Nephron progenitor cell (in vitro differentiated cells): ENCODE measurements around the gene RPL35A.
"Not testable (repeated sequence)": the region's sequence is repeated elsewhere in the genome, so short reads cannot be mapped to it uniquely, and the experiment has no call there.

Experiments
- DNase-seq: peaks from one replicate; pipeline ENCODE4 v3.0.0; 2021
- H3K27ac Mint-ChIP-seq: 2 replicates; pipeline ENCODE4 v1.8.0; 2021; ENCODE audit warnings: mild to moderate bottlenecking, moderate library complexity, mixed read lengths
- H3K27me3 Mint-ChIP-seq: 2 replicates; pipeline ENCODE4 v1.8.0; 2021; ENCODE audit warnings: mild to moderate bottlenecking, low read depth, mixed read lengths; ENCODE audit not compliant: poor library complexity
- H3K36me3 Mint-ChIP-seq: 2 replicates; pipeline ENCODE4 v1.8.0; 2021; ENCODE audit warnings: low read depth, mixed read lengths
- H3K4me1 Mint-ChIP-seq: 2 replicates; pipeline ENCODE4 v1.8.0; 2021; ENCODE audit warnings: mixed read lengths
- H3K4me3 Mint-ChIP-seq: 2 replicates; pipeline ENCODE4 v1.8.0; 2021; ENCODE audit warnings: mild to moderate bottlenecking, moderate library complexity, mixed read lengths
- H3K9me3 Mint-ChIP-seq: 2 replicates; pipeline ENCODE4 v1.8.0; 2021; ENCODE audit warnings: mild to moderate bottlenecking, moderate library complexity, mixed read lengths
- CTCF ChIP-seq: fragments of 200-600 bp; sonication (generic); IDR thresholded peaks from 2 replicates; pipeline ENCODE4 v1.5.0; 2021; ENCODE audit warnings: antibody characterized with exemption

RPL35A gene

GRCh38 chr3:197961582-197961945 lies 11.6 kb downstream of the RPL35A start:
- Mint-ChIP-seq H3K4me3 (peak overlapping the region; percentile 86), H3K27ac (no peak overlapping the region)

GRCh38 chr3:197963019-197963637 lies 13.1 kb downstream of the RPL35A start:
- peaks cover 16% of the 10 kb centered on the region for H3K36me3 Mint-ChIP-seq
- peaks cover 22% of the 10 kb centered on the region for H3K9me3 Mint-ChIP-seq
- DNase-seq: no peak
- no peak overlapping the region for H3K27ac Mint-ChIP-seq
- no peak overlapping the region for H3K4me3 Mint-ChIP-seq
- peaks cover 18% of the 10 kb centered on the region for H3K27me3 Mint-ChIP-seq
- peaks cover 33% of the 10 kb centered on the region for H3K4me1 Mint-ChIP-seq
- no peak for TF ChIP-seq CTCF

More at GRCh38 chr3:197961582-197961945, 11.6 kb downstream of the RPL35A start:
- H3K36me3 Mint-ChIP-seq: peaks cover 5% of the 10 kb centered on the region
- H3K27me3 Mint-ChIP-seq: peaks cover 14% of the 10 kb centered on the region
- DNase-seq: no peak
- TF ChIP-seq CTCF: no peak
- H3K4me1 Mint-ChIP-seq: peaks cover 45% of the 10 kb centered on the region
- H3K9me3 Mint-ChIP-seq: peaks cover 6% of the 10 kb centered on the region

GRCh38 chr3:197967337-197967989 lies 17.5 kb downstream of the RPL35A start:
- Mint-ChIP-seq H3K9me3 (peaks cover 52% of the 10 kb centered on the region), H3K36me3 (peaks cover 38% of the 10 kb centered on the region)
- not testable (repeated sequence) for H3K4me3 Mint-ChIP-seq, H3K27ac Mint-ChIP-seq, H3K27me3 Mint-ChIP-seq, H3K4me1 Mint-ChIP-seq, DNase-seq

GRCh38 chr3:197970588-197970987 lies 20.6 kb downstream of the RPL35A start:
- no peak for TF ChIP-seq CTCF
- peaks cover 52% of the 10 kb centered on the region for H3K36me3 Mint-ChIP-seq
- H3K27me3 Mint-ChIP-seq: peaks cover 4% of the 10 kb centered on the region
- no peak overlapping the region for H3K27ac Mint-ChIP-seq
- no peak overlapping the region for H3K4me3 Mint-ChIP-seq
- H3K4me1 Mint-ChIP-seq: no peaks in the 10 kb centered on the region
- peaks cover 58% of the 10 kb centered on the region for H3K9me3 Mint-ChIP-seq
- DNase-seq: no peak

GRCh38 chr3:197974016-197974415 lies 24.0 kb downstream of the RPL35A start:
- TF ChIP-seq CTCF: no peak
- Mint-ChIP-seq H3K27me3 (no peaks in the 10 kb centered on the region), H3K4me1 (no peaks in the 10 kb centered on the region), H3K4me3 (no peak overlapping the region), H3K27ac (no peak overlapping the region), H3K36me3 (peaks cover 45% of the 10 kb centered on the region), H3K9me3 (peaks cover 29% of the 10 kb centered on the region)
- no peak for DNase-seq

- TF ChIP-seq CTCF: no peak
- no peak for DNase-seq
- H3K27me3 Mint-ChIP-seq: no peaks in the 10 kb centered on the region
- no peak overlapping the region for H3K27ac Mint-ChIP-seq
- H3K4me1 Mint-ChIP-seq: no peaks in the 10 kb centered on the region
- H3K36me3 Mint-ChIP-seq: peaks cover 47% of the 10 kb centered on the region
- H3K9me3 Mint-ChIP-seq: peaks cover 26% of the 10 kb centered on the region
- no peak overlapping the region for H3K4me3 Mint-ChIP-seq
Measured at GRCh38 chr3:197975311-197975710, 25.3 kb downstream of the RPL35A start.
